ENCODE results near the gene POLR2C. TPM values are rescaled to one million over a fixed set of nuclear protein-coding genes. Genes with fewer than 3 reads are reported as not detected.

Gene POLR2C
- total RNA-seq, 1 experiment from 2014 or later = 85.6 TPM

GRCh38 chr16:57462978-57463362, 491 bp downstream of the POLR2C start:
- no peak for DNase-seq
- no peak overlapping the region for H4K5ac ChIP-seq (ENCODE audit: insufficient read length, low read depth, low read length)
- TF ChIP-seq, protein P1, sequence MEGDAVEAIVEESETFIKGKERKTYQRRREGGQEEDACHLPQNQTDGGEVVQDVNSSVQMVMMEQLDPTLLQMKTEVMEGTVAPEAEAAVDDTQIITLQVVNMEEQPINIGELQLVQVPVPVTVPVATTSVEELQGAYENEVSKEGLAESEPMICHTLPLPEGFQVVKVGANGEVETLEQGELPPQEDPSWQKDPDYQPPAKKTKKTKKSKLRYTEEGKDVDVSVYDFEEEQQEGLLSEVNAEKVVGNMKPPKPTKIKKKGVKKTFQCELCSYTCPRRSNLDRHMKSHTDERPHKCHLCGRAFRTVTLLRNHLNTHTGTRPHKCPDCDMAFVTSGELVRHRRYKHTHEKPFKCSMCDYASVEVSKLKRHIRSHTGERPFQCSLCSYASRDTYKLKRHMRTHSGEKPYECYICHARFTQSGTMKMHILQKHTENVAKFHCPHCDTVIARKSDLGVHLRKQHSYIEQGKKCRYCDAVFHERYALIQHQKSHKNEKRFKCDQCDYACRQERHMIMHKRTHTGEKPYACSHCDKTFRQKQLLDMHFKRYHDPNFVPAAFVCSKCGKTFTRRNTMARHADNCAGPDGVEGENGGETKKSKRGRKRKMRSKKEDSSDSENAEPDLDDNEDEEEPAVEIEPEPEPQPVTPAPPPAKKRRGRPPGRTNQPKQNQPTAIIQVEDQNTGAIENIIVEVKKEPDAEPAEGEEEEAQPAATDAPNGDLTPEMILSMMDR (conservative IDR thresholded peaks at IDR 0.05) = no peak
- H3K4me1 ChIP-seq (ENCODE audit: insufficient read depth, low read length) = no peaks in the 10 kb centered on the region
- no peak overlapping the region for H4K91ac ChIP-seq (ENCODE audit: insufficient read length, low read depth, low read length)
- H3K23me2 ChIP-seq (ENCODE audit: insufficient read length, low read depth, low read length, poor library complexity, severe bottlenecking) = peaks cover 4% of the 10 kb centered on the region
- peaks cover 22 to 78% (median 49%) of the 10 kb centered on the region in 3 experiments; a peak in 6 of 7 replicates for H3K36me3 Mint-ChIP-seq (ENCODE audit: insufficient read depth in 1 of 3, low read depth in 3 of 3)
- WGBS (ENCODE audit: extremely low coverage, insufficient read length, low lambda C conversion rate) = no CpG with 5 or more reads among the region's 16 CpGs
- no peaks in the 10 kb centered on the region for H3K9me3 Mint-ChIP-seq
- H3K23ac ChIP-seq (ENCODE audit: insufficient read length, low read depth, low read length) = no peak overlapping the region
- H3K4me3 Mint-ChIP-seq = peak overlapping the region; percentile 99 to 100
- no peak overlapping the region for H3K56ac ChIP-seq (ENCODE audit: insufficient read length, low read depth, low read length)
- H2BK20ac ChIP-seq (ENCODE audit: low read depth, low read length, poor library complexity, severe bottlenecking) = no peak overlapping the region
- no peaks in the 10 kb centered on the region for H4K20me1 ChIP-seq (ENCODE audit: control insufficient read depth, insufficient read depth, insufficient read length)
- peaks cover 7% of the 10 kb centered on the region; the same call in 1 of the 2 replicates for H3K79me2 ChIP-seq (ENCODE audit: insufficient read depth, low read length)
- H2AK5ac ChIP-seq (ENCODE audit: insufficient read length, low read length) = no peak overlapping the region
- no peak overlapping the region for H3K18ac ChIP-seq (ENCODE audit: insufficient read length, low read depth, low read length)
- H3K9ac ChIP-seq (ENCODE audit: extremely low read depth, insufficient read length, low read length) = peak overlapping the region; percentile 79
- H2BK12ac ChIP-seq (ENCODE audit: insufficient read length, low read depth, low read length) = no peak overlapping the region
- H3K9me3 ChIP-seq (ENCODE audit: control insufficient read depth, low read depth, low read length) = no peaks in the 10 kb centered on the region
- H2BK5ac ChIP-seq (ENCODE audit: insufficient read length, low read length) = no peak overlapping the region
- no peak overlapping the region for H3T11ph ChIP-seq (ENCODE audit: low read length)
- no peak overlapping the region for H2BK15ac ChIP-seq (ENCODE audit: low read depth, low read length)
- no peaks in the 10 kb centered on the region for H3K79me1 ChIP-seq (ENCODE audit: insufficient read depth, low read depth, low read length, poor library complexity, severe bottlenecking)
- 0 out of 2 replicates have a peak overlapping the region, but pooled peaks have one; percentile 8 for H3K14ac ChIP-seq (ENCODE audit: insufficient read depth, low read length)
- peaks cover 3 to 6% of the 10 kb centered on the region in 2 experiments for H3K4me1 Mint-ChIP-seq
- H2AFZ ChIP-seq (ENCODE audit: low read length) = no peak overlapping the region
- H3K27ac ChIP-seq (ENCODE audit: insufficient read length, low read depth, low read length) = no peak overlapping the region
- no peaks in the 10 kb centered on the region for H3K27me3 ChIP-seq (ENCODE audit: insufficient read depth, low read length)
- no peak overlapping the region for H3K4ac ChIP-seq (ENCODE audit: low read depth, low read length)
- peak overlapping the region; percentile 92 to 100 (median 92); a peak in 5 of 7 replicates for H3K27ac Mint-ChIP-seq
- no peak overlapping the region for H2BK120ac ChIP-seq (ENCODE audit: low read depth, low read length, poor library complexity, severe bottlenecking)
- peak overlapping the region; percentile 91 for H3K4me2 ChIP-seq (ENCODE audit: insufficient read depth, insufficient read length, low read length)
- no peaks in the 10 kb centered on the region for H3K27me3 Mint-ChIP-seq (ENCODE audit: low read depth)
- H4K8ac ChIP-seq (replicated peaks; ENCODE audit: insufficient read length, low read depth, low read length) = peak overlapping the region; percentile 53

All from H9 (cell line).